Mesendoderm (in vitro differentiated cells): Measurements from ENCODE around the gene PIK3AP1.
A peak's percentile ranks its signal among the peaks of the same experiment; 100 is the strongest.

Source experiments
- DNase-seq: peaks from one replicate; pipeline ENCODE4 v3.0.0; 2013
- H2AK5ac ChIP-seq: 2 replicates; pipeline ENCODE4 v1.6.1; 2013; ENCODE audit warnings: low read length, inconsistent platforms
- H2BK120ac ChIP-seq: 2 replicates; pipeline ENCODE4 v1.6.1; 2013; ENCODE audit warnings: low read depth, mild to moderate bottlenecking, low read length, moderate library complexity, mixed read lengths
- H2BK15ac ChIP-seq: replicated peaks from 2 replicates; pipeline ENCODE4 v1.6.1; 2013; ENCODE audit warnings: low read depth, mild to moderate bottlenecking, moderate library complexity
- H2BK5ac ChIP-seq: 2 replicates; pipeline ENCODE4 v1.6.1; 2013; ENCODE audit warnings: low read length, inconsistent platforms
- H3K18ac ChIP-seq: 2 replicates; pipeline ENCODE4 v1.6.1; 2013; ENCODE audit warnings: mild to moderate bottlenecking, low read length, mixed read lengths
- H3K23ac ChIP-seq: one replicate; pipeline ENCODE4 v1.6.1; 2013; ENCODE audit warnings: low read length
- H3K27ac ChIP-seq: 2 replicates; pipeline ENCODE4 v1.5.1; 2013; ENCODE audit warnings: low read depth, mild to moderate bottlenecking, inconsistent platforms, low read length, moderate library complexity
- H3K27me3 ChIP-seq: 2 replicates; pipeline ENCODE4 v1.6.1; 2013; ENCODE audit warnings: low read length, control low read depth, mild to moderate bottlenecking, inconsistent platforms; ENCODE audit not compliant: insufficient read depth, poor library complexity
- H3K36me3 ChIP-seq: 2 replicates; pipeline ENCODE4 v1.6.1; 2013; ENCODE audit warnings: low read length, inconsistent platforms; ENCODE audit not compliant: control insufficient read depth, insufficient read depth
- H3K4ac ChIP-seq: one replicate; pipeline ENCODE4 v1.6.1; 2013; ENCODE audit warnings: low read depth, mild to moderate bottlenecking, low read length, moderate library complexity
- H3K4me1 ChIP-seq: 2 replicates; pipeline ENCODE4 v1.6.1; 2013; ENCODE audit warnings: low read depth, low read length, inconsistent platforms; ENCODE audit not compliant: control insufficient read depth
- H3K4me2 ChIP-seq: 2 replicates; pipeline ENCODE4 v1.6.1; 2013; ENCODE audit warnings: low read length
- H3K4me3 ChIP-seq: 2 replicates; pipeline ENCODE4 v1.5.1; 2013; ENCODE audit warnings: mild to moderate bottlenecking, low read length
- H3K56ac ChIP-seq: one replicate; pipeline ENCODE4 v1.6.1; 2013; ENCODE audit warnings: low read length
- H3K79me1 ChIP-seq: 2 replicates; pipeline ENCODE4 v1.6.1; 2013; ENCODE audit warnings: low read length, inconsistent platforms
- H3K79me2 ChIP-seq: 2 replicates; pipeline ENCODE4 v1.6.1; 2013; ENCODE audit warnings: mild to moderate bottlenecking, low read length; ENCODE audit not compliant: control insufficient read depth, insufficient read depth
- H3K9ac ChIP-seq: 2 replicates; pipeline ENCODE4 v1.6.1; 2013; ENCODE audit warnings: low read length, inconsistent platforms
- H4K5ac ChIP-seq: one replicate; pipeline ENCODE4 v1.6.1; 2013; ENCODE audit warnings: low read length
- H4K8ac ChIP-seq: one replicate; pipeline ENCODE4 v1.6.1; 2013; ENCODE audit warnings: low read depth, mild to moderate bottlenecking, control low read depth, low read length, moderate library complexity
- WGBS: extraction: QIAGEN DNeasy Blood & Tissue Kit; methylation state at CpG from one replicate; pipeline ENCODE4 v1.1.7; 2013; ENCODE audit warnings: low lambda C conversion rate, missing lambda C conversion rate; ENCODE audit not compliant: insufficient coverage; ENCODE audit errors: extremely low coverage; 5-methylcytosine and 5-hydroxymethylcytosine counted together

Gene PIK3AP1

DNA sequence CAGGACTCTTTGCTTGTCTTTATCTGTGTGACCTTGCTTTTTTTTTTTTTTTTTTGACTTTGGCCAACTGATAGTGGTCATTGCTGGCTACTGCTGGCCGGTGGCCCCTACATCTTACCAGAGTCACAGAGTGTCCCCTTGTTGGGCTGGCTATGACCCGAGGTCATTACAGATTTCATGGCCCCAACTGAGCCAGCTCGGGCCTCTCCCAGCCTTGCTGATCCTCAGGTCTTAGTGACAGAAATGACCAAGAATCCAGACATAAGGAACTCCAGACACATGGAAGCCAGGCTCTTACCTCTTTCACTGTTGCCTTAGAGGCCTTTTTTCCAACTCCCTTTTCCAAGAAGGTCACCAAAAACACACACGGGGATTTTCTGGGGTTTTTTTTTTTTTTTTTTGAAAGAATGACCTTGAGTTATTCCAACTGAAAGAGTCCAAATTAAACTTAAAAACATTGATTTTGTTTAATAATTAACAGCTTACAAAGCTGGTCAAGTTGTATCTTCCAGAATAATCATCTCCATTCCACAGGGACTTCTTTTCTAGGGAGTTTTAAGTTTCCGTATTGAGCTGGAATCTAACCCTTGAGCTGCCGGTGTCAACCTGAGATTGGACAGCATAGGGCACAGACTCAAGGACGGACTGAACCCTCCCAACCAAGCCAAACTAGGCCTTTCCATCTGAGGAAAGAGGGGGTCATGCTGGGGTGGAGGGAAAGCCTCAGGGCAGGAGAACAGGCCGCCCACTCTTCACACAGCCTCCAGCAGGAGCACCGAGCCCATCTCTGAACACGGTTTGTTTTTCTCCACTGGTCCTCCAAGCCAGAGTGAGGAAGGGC, 43.8 kb downstream of the PIK3AP1 start:
- Histone ChIP-seq H2AK5ac (no peak overlapping the region), H4K5ac (no peak overlapping the region), H3K4me3 (no peak overlapping the region), H3K36me3 (no peaks in the 10 kb centered on the region), H3K56ac (no peak overlapping the region), H2BK120ac (no peak overlapping the region), H2BK5ac (no peak overlapping the region), H3K4ac (no peak overlapping the region), H3K4me2 (no peak overlapping the region), H3K23ac (no peak overlapping the region), H3K9ac (no peak overlapping the region), H4K8ac (no peak overlapping the region), H3K27me3 (no peaks in the 10 kb centered on the region), H3K79me2 (no peaks in the 10 kb centered on the region), H3K4me1 (no peaks in the 10 kb centered on the region), H3K27ac (no peak overlapping the region), H3K79me1 (no peaks in the 10 kb centered on the region), H2BK15ac (no peak overlapping the region), H3K18ac (no peak overlapping the region)
- WGBS: no CpG with 5 or more reads among the region's 10 CpGs
- no peak for DNase-seq

DNA sequence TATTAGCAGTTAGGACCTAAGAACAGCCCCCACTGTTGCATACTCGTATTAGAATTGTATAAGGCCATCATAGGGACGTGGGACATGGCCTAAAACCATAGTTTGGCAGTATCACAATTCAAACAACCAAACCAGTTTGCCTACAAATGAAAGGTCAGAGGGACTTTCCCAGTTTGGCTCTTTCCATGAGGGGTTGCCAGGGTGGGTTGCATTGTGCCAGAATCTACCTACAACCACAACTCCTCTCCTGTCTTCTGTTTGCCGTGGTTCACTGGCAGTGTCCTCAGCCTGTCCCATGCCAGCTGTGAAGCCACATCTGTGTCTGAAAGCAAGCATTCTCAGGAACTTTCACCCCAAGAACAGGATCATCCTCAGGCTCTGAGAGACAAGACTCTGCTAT, 44.5 kb downstream of the PIK3AP1 start:
- no peak overlapping the region for H4K5ac ChIP-seq
- no peak overlapping the region for H3K4me2 ChIP-seq
- no peaks in the 10 kb centered on the region for H3K36me3 ChIP-seq
- no peak overlapping the region for H4K8ac ChIP-seq
- H3K79me2 ChIP-seq: no peaks in the 10 kb centered on the region
- no peak overlapping the region for H3K9ac ChIP-seq
- H2BK120ac ChIP-seq: no peak overlapping the region
- H2BK5ac ChIP-seq: no peak overlapping the region
- DNase-seq: no peak
- no peak overlapping the region for H3K23ac ChIP-seq
- H2AK5ac ChIP-seq: no peak overlapping the region
- no peaks in the 10 kb centered on the region for H3K27me3 ChIP-seq
- no CpG with 5 or more reads among the region's 3 CpGs for WGBS
- no peak overlapping the region for H3K56ac ChIP-seq
- H2BK15ac ChIP-seq: no peak overlapping the region
- no peak overlapping the region for H3K4me3 ChIP-seq
- H3K18ac ChIP-seq: no peak overlapping the region
- no peak overlapping the region for H3K4ac ChIP-seq
- H3K79me1 ChIP-seq: no peaks in the 10 kb centered on the region
- no peaks in the 10 kb centered on the region for H3K4me1 ChIP-seq
- H3K27ac ChIP-seq: no peak overlapping the region

DNA sequence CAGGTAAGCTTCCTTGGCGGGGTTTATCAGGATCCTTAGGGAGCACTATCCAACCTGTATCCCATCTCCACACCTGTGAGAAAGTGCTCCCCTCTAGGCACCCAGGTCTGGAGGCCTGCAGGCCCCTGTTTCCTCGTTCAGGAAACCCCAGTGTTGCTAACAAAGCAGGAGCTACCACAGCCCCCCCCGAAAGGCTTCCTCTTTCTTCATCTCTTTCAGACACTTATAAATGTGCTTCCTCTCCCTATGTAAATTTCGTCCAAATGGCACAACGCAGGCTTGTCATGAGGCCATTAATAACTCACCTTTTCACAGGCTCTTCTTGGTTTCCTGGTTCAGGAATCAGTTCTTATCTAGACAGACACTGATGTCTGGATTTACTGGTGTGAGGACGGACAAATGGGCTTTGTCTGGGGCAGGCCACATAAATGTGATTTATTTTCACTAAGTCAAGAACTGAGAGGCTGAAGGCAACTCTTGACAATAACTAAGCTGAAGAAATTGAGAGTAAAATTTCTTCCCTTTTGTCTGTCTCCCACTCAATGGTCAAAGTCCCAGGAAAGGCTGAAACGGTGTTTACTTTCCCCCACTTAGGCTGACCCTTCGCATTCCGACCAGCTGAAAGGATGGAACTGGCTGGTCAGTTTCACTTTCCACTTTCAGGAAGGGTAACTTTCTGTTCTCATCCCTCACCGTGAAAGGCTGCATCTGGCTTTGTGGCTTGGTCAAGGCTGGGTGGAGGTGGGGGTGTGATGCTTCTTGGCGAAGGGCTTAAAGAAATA, 46.8 kb downstream of the PIK3AP1 start:
- H3K4me1 ChIP-seq: no peaks in the 10 kb centered on the region
- H3K4ac ChIP-seq: no peak overlapping the region
- no peak overlapping the region for H3K4me2 ChIP-seq
- no peak overlapping the region for H2BK120ac ChIP-seq
- DNase-seq: no peak
- H3K79me2 ChIP-seq: no peaks in the 10 kb centered on the region
- no peak overlapping the region for H3K56ac ChIP-seq
- WGBS: no CpG with 5 or more reads among the region's 11 CpGs
- no peak overlapping the region for H3K18ac ChIP-seq
- no peaks in the 10 kb centered on the region for H3K27me3 ChIP-seq
- no peak overlapping the region for H2BK5ac ChIP-seq
- H3K36me3 ChIP-seq: no peaks in the 10 kb centered on the region
- H2AK5ac ChIP-seq: no peak overlapping the region
- no peak overlapping the region for H3K9ac ChIP-seq
- H2BK15ac ChIP-seq: no peak overlapping the region
- H3K79me1 ChIP-seq: no peaks in the 10 kb centered on the region
- H4K5ac ChIP-seq: no peak overlapping the region
- no peak overlapping the region for H3K23ac ChIP-seq
- no peak overlapping the region for H4K8ac ChIP-seq
- no peak overlapping the region for H3K4me3 ChIP-seq
- no peak overlapping the region for H3K27ac ChIP-seq

DNA sequence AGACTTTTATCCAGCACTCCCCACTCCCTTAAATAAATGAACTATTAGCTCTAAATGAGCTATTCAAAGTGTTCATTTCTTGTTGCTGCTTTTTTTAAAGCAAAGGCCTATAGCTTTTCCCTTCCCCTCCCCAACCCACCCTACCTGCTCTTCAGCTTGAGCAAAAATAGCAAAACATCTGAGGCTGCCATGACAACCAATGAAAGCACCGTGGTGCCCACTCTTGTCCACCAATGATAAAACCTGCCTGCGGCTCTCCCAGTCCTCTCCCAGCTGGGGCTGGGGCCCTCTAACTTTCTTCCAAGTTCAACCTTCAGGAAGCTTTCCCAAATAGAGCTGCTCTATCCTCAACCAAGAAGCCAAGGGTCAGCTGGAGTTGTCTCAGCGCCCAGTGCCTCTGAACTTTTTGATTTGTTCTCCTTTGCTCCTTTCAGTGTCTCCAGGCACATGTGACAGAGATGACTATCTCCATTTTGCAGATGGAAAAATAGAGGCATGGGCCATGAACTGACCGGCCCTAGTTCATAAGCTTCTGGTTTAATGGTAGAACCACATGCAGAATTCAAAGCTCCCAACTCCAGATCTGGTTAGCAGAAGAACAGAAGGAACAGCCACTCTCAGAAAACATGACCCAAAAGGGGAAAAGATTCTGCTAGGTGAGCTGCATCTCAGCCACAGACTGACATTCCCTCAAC, 47.7 kb downstream of the PIK3AP1 start:
- no peak overlapping the region for H4K5ac ChIP-seq
- H2BK5ac ChIP-seq: no peak overlapping the region
- H3K9ac ChIP-seq: no peak overlapping the region

DNA sequence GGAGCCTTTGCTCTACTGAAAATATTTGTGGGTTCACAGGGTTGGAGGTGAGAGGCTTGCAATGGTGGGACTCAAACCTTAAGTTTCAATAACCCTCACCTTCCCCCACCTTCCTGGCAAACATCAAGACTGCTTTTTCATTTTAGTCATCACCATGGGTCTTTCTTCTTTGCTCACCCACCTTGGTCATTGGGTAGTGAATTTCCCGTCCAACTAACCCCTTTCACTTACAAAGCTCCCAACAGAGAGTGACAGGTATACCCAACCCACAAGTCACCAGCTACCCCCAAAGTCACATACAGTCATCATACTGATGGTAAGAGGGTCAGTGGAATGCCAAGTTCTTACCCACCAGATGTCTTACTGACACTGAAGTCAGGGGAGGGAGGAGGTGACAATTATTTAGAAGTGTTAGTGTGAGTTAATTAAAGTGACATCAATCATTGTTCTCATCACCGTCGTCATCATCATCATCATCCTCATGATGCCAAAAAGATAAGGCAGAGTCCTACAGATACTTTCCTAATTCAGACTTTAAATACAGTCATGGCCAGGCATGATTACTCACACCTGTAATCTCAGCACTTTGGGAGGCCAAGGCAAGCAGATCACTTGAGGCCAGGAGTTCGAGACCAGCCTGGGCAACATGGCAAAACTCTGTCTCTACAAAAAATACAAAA, 49.0 kb downstream of the PIK3AP1 start:
- WGBS: no CpG with 5 or more reads among the region's 4 CpGs
- no peaks in the 10 kb centered on the region for H3K36me3 ChIP-seq
- H3K18ac ChIP-seq: no peak overlapping the region
- no peak for DNase-seq
- no peaks in the 10 kb centered on the region for H3K27me3 ChIP-seq
- H2BK120ac ChIP-seq: no peak overlapping the region
- no peak overlapping the region for H2BK5ac ChIP-seq
- H3K27ac ChIP-seq: no peak overlapping the region
- no peak overlapping the region for H3K4me3 ChIP-seq
- H3K4ac ChIP-seq: no peak overlapping the region
- no peak overlapping the region for H3K9ac ChIP-seq
- H4K5ac ChIP-seq: no peak overlapping the region
- no peaks in the 10 kb centered on the region for H3K79me1 ChIP-seq
- no peaks in the 10 kb centered on the region for H3K79me2 ChIP-seq
- no peak overlapping the region for H3K23ac ChIP-seq
- H4K8ac ChIP-seq: no peak overlapping the region
- H3K4me1 ChIP-seq: no peaks in the 10 kb centered on the region
- no peak overlapping the region for H2BK15ac ChIP-seq
- no peak overlapping the region for H2AK5ac ChIP-seq
- H3K56ac ChIP-seq: no peak overlapping the region
- H3K4me2 ChIP-seq: no peak overlapping the region

More for the DNA sequence above, 47.7 kb downstream of the PIK3AP1 start:
- no peak overlapping the region for H3K56ac ChIP-seq
- H2BK120ac ChIP-seq: no peak overlapping the region
- H3K4me2 ChIP-seq: no peak overlapping the region
- no peak overlapping the region for H3K27ac ChIP-seq
- no peak overlapping the region for H2AK5ac ChIP-seq
- no peak overlapping the region for H4K8ac ChIP-seq
- no peak overlapping the region for H3K4ac ChIP-seq
- no CpG with 5 or more reads among the region's 4 CpGs for WGBS
- no peak overlapping the region for H3K23ac ChIP-seq
- H3K79me1 ChIP-seq: no peaks in the 10 kb centered on the region
- no peaks in the 10 kb centered on the region for H3K4me1 ChIP-seq
- H3K79me2 ChIP-seq: no peaks in the 10 kb centered on the region
- no peak overlapping the region for H2BK15ac ChIP-seq
- no peaks in the 10 kb centered on the region for H3K27me3 ChIP-seq
- no peak overlapping the region for H3K18ac ChIP-seq
- H3K4me3 ChIP-seq: no peak overlapping the region
- DNase-seq: peak; percentile 11
- no peaks in the 10 kb centered on the region for H3K36me3 ChIP-seq
